HepG2 (cell line): ENCODE measurements around the gene MBOAT7. TPM values are rescaled to one million over a fixed set of nuclear protein-coding genes. Genes with fewer than 3 reads are reported as not detected.

Source experiments
- KLF11 ChIP-seq: IDR thresholded peaks from 2 replicates; pipeline ENCODE4 v1.6.1; 2016; ENCODE audit warnings: missing compliant biosample characterization
- TAF15 ChIP-seq: fragments of 200-400 bp; formaldehyde crosslinking; IDR thresholded peaks from one replicate; pipeline ENCODE4 v1.6.1; 2018; ENCODE audit warnings: mild to moderate bottlenecking, low read depth, low read length; ENCODE audit not compliant: poor library complexity, severe bottlenecking
- ZFP90 ChIP-seq: sonication (generic); formaldehyde crosslinking; IDR thresholded peaks from 2 replicates; pipeline ENCODE4 v1.8.0; 2022; ENCODE audit warnings: missing genetic modification reagents, mild to moderate bottlenecking, inconsistent platforms, borderline replicate concordance
- ZNF547 ChIP-seq: sonication (generic); formaldehyde crosslinking; IDR thresholded peaks from 2 replicates; pipeline ENCODE4 v1.5.1; 2020; ENCODE audit warnings: mild to moderate bottlenecking, missing genetic modification reagents
- polyA plus RNA-seq, 8 experiments: library from polyadenylated mRNA; depleted of rRNA in 3 of 8; stranded (reverse) in 7 of 8; unstranded in 1 of 8; fragments of >200 nt; fragmentation: Illumina TruSeq in 4 of 8; extraction: Trizol in 4 of 8; gene quantifications; 2 replicates each; pipeline versions ENCODE4 v1.2.1 to v1.2.3, GENCODE V29; 2011 to 2016; ENCODE audit warnings: low read depth in 4 of 8, missing spikeins in 1 of 8, mixed read lengths in 1 of 8; ENCODE audit not compliant: insufficient read depth in 1 of 8
- total RNA-seq, 5 experiments: library from RNA; depleted of rRNA; stranded (reverse); fragments of >200 nt; fragmentation: Illumina TruSeq; extraction: Trizol; gene quantifications; 2 replicates each; pipeline ENCODE4 v1.2.3, GENCODE V29; 2016; ENCODE audit warnings: low read depth in 1 of 5
- TF ChIP-seq, protein P1 (sequence below): sonication (generic); formaldehyde crosslinking; IDR thresholded peaks from 2 replicates; pipeline ENCODE4 v1.4.0; 2020; ENCODE audit warnings: missing genetic modification reagents
- TF ChIP-seq, protein P2 (sequence below): sonication (generic); formaldehyde crosslinking; IDR thresholded peaks from 2 replicates; pipeline ENCODE4 v1.4.0; 2020; ENCODE audit warnings: mild to moderate bottlenecking, missing genetic modification reagents
- TF ChIP-seq, protein P3 (sequence below): sonication (generic); formaldehyde crosslinking; IDR thresholded peaks from 2 replicates; pipeline ENCODE4 v1.4.0; 2020; ENCODE audit warnings: missing genetic modification reagents
- TF ChIP-seq, protein P4 (sequence below): sonication (generic); formaldehyde crosslinking; IDR thresholded peaks from 2 replicates; pipeline ENCODE4 v1.9.0; 2021; ENCODE audit warnings: missing genetic modification reagents, borderline replicate concordance
- TF ChIP-seq, protein P5 (sequence below): sonication (generic); formaldehyde crosslinking; IDR thresholded peaks from 2 replicates; pipeline ENCODE4 v1.8.1; 2023; ENCODE audit warnings: mild to moderate bottlenecking, inconsistent platforms, moderate library complexity, missing genetic modification reagents, borderline replicate concordance
- TF ChIP-seq, protein P6 (sequence below): sonication (generic); formaldehyde crosslinking; IDR thresholded peaks from 2 replicates; pipeline ENCODE4 v1.5.0; 2020; ENCODE audit warnings: missing genetic modification reagents

Gene MBOAT7
- total and polyA plus RNA-seq, 2 of the 13 experiments (the other 11 are each of a cell fraction or from before 2014, with no cell fraction given): 22.2 to 25.5 TPM

DNA sequence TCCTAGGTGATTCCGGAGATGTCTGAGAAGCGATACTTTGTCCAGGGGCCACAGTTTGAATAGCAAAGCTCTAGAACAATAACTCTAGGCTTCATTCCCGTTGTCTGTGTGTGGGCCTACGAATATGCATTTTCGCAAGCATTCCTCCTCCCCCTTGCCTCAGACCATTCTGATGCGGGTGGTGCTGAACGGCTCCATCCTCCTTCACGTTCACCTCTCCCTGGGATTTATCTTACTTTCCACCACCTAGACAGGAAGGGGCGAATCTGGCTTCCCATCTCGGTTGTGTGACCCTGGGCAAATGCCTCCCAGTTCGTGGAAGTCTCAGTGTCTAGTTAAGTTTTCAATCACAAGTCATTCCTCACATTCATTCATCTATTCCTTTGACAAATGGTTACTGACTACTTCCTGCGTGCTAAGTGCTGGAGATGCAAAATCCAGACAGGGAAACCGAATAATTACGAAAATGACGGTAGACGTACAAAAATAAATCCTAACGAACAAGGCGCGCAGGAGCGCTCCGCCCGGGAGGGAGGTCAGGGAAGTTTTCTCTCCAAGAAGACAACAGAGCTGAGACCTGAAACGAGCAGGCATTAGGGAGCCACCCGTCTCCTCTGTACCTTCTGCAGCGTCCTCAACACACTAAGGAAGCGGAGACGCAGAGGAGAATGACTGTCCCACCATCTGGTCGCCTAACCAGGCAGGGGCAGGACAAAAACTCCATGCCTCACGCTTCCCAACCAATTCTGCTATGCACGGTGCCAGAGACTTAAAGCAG lies 53.1 kb downstream of the MBOAT7 start (continued):
- TF ChIP-seq, protein P1, sequence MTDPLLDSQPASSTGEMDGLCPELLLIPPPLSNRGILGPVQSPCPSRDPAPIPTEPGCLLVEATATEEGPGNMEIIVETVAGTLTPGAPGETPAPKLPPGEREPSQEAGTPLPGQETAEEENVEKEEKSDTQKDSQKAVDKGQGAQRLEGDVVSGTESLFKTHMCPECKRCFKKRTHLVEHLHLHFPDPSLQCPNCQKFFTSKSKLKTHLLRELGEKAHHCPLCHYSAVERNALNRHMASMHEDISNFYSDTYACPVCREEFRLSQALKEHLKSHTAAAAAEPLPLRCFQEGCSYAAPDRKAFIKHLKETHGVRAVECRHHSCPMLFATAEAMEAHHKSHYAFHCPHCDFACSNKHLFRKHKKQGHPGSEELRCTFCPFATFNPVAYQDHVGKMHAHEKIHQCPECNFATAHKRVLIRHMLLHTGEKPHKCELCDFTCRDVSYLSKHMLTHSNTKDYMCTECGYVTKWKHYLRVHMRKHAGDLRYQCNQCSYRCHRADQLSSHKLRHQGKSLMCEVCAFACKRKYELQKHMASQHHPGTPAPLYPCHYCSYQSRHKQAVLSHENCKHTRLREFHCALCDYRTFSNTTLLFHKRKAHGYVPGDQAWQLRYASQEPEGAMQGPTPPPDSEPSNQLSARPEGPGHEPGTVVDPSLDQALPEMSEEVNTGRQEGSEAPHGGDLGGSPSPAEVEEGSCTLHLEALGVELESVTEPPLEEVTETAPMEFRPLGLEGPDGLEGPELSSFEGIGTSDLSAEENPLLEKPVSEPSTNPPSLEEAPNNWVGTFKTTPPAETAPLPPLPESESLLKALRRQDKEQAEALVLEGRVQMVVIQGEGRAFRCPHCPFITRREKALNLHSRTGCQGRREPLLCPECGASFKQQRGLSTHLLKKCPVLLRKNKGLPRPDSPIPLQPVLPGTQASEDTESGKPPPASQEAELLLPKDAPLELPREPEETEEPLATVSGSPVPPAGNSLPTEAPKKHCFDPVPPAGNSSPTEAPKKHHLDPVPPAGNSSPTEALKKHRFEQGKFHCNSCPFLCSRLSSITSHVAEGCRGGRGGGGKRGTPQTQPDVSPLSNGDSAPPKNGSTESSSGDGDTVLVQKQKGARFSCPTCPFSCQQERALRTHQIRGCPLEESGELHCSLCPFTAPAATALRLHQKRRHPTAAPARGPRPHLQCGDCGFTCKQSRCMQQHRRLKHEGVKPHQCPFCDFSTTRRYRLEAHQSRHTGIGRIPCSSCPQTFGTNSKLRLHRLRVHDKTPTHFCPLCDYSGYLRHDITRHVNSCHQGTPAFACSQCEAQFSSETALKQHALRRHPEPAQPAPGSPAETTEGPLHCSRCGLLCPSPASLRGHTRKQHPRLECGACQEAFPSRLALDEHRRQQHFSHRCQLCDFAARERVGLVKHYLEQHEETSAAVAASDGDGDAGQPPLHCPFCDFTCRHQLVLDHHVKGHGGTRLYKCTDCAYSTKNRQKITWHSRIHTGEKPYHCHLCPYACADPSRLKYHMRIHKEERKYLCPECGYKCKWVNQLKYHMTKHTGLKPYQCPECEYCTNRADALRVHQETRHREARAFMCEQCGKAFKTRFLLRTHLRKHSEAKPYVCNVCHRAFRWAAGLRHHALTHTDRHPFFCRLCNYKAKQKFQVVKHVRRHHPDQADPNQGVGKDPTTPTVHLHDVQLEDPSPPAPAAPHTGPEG (CRISPR knock-in tag): no peak
- TF ChIP-seq, protein P2, sequence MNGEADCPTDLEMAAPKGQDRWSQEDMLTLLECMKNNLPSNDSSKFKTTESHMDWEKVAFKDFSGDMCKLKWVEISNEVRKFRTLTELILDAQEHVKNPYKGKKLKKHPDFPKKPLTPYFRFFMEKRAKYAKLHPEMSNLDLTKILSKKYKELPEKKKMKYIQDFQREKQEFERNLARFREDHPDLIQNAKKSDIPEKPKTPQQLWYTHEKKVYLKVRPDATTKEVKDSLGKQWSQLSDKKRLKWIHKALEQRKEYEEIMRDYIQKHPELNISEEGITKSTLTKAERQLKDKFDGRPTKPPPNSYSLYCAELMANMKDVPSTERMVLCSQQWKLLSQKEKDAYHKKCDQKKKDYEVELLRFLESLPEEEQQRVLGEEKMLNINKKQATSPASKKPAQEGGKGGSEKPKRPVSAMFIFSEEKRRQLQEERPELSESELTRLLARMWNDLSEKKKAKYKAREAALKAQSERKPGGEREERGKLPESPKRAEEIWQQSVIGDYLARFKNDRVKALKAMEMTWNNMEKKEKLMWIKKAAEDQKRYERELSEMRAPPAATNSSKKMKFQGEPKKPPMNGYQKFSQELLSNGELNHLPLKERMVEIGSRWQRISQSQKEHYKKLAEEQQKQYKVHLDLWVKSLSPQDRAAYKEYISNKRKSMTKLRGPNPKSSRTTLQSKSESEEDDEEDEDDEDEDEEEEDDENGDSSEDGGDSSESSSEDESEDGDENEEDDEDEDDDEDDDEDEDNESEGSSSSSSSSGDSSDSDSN (CRISPR knock-in tag): 0 out of 2 replicates have a peak, but pooled peaks have one; percentile 45
- TF ChIP-seq ZNF547 (CRISPR knock-in tag) (no peak), TAF15 (no peak), KLF11 (CRISPR knock-in tag) (0 out of 2 replicates have a peak, but pooled peaks have one; percentile 18), ZFP90 (no peak)
- TF ChIP-seq, protein P3, sequence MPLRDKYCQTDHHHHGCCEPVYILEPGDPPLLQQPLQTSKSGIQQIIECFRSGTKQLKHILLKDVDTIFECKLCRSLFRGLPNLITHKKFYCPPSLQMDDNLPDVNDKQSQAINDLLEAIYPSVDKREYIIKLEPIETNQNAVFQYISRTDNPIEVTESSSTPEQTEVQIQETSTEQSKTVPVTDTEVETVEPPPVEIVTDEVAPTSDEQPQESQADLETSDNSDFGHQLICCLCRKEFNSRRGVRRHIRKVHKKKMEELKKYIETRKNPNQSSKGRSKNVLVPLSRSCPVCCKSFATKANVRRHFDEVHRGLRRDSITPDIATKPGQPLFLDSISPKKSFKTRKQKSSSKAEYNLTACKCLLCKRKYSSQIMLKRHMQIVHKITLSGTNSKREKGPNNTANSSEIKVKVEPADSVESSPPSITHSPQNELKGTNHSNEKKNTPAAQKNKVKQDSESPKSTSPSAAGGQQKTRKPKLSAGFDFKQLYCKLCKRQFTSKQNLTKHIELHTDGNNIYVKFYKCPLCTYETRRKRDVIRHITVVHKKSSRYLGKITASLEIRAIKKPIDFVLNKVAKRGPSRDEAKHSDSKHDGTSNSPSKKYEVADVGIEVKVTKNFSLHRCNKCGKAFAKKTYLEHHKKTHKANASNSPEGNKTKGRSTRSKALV: peak; percentile 18; the same call in 1 of the 2 replicates
- TF ChIP-seq, protein P4, sequence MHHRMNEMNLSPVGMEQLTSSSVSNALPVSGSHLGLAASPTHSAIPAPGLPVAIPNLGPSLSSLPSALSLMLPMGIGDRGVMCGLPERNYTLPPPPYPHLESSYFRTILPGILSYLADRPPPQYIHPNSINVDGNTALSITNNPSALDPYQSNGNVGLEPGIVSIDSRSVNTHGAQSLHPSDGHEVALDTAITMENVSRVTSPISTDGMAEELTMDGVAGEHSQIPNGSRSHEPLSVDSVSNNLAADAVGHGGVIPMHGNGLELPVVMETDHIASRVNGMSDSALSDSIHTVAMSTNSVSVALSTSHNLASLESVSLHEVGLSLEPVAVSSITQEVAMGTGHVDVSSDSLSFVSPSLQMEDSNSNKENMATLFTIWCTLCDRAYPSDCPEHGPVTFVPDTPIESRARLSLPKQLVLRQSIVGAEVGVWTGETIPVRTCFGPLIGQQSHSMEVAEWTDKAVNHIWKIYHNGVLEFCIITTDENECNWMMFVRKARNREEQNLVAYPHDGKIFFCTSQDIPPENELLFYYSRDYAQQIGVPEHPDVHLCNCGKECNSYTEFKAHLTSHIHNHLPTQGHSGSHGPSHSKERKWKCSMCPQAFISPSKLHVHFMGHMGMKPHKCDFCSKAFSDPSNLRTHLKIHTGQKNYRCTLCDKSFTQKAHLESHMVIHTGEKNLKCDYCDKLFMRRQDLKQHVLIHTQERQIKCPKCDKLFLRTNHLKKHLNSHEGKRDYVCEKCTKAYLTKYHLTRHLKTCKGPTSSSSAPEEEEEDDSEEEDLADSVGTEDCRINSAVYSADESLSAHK (CRISPR knock-in tag): no peak
- TF ChIP-seq, protein P5, sequence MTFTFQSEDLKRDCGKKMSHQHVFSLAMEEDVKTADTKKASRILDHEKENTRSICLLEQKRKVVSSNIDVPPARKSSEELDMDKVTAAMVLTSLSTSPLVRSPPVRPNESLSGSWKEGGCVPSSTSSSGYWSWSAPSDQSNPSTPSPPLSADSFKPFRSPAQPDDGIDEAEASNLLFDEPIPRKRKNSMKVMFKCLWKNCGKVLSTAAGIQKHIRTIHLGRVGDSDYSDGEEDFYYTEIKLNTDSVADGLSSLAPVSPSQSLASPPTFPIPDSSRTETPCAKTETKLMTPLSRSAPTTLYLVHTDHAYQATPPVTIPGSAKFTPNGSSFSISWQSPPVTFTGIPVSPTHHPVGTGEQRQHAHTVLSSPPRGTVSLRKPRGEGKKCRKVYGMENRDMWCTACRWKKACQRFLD (CRISPR knock-in tag): no peak
- TF ChIP-seq, protein P6, sequence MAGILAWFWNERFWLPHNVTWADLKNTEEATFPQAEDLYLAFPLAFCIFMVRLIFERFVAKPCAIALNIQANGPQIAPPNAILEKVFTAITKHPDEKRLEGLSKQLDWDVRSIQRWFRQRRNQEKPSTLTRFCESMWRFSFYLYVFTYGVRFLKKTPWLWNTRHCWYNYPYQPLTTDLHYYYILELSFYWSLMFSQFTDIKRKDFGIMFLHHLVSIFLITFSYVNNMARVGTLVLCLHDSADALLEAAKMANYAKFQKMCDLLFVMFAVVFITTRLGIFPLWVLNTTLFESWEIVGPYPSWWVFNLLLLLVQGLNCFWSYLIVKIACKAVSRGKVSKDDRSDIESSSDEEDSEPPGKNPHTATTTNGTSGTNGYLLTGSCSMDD (CRISPR knock-in tag): no peak
